Caco-2 (cell line): ENCODE data around the gene JPH2. TPM values are rescaled to one million over a fixed set of nuclear protein-coding genes. Genes with fewer than 3 reads are reported as not detected.
"Not testable (repeated sequence)": the region's sequence is repeated elsewhere in the genome, so short reads cannot be mapped to it uniquely, and the experiment has no call there.

Experiments used
- BruUV-seq: library from RNA; stranded (reverse); fragments of 400-500 nt; replicated peaks from 2 replicates; lab custom pipeline; 2021; lab: Mats Ljungman, UMichigan
- CTCF ChIA-PET: fragments of 300-600 bp; sonication (Branson Sonifier 250); formaldehyde crosslinking; loops from one replicate; lab custom pipeline; 2022; ENCODE audit warnings: antibody characterized with exemption; lab: Charles Lee
- POLR2A ChIA-PET: fragments of 300-600 bp; sonication (Branson Sonifier 250); formaldehyde crosslinking; loops from one replicate; lab custom pipeline; 2022; ENCODE audit warnings: antibody characterized with exemption; lab: Charles Lee
- DNase-seq, 2 experiments: peaks; one replicate each; pipeline versions ENCODE4 v3.0.0 to v3.0.0-alpha.2; 2020 to 2022
- H3K27me3 ChIP-seq: replicated peaks from 2 replicates; pipeline ENCODE4 v1.6.0; 2011; ENCODE audit warnings: low read length; ENCODE audit not compliant: control insufficient read depth, insufficient read depth
- H3K36me3 ChIP-seq: 2 replicates; pipeline ENCODE4 v1.5.1; 2011; ENCODE audit warnings: low read length; ENCODE audit not compliant: control insufficient read depth, insufficient read depth
- H3K4me1 ChIP-seq: fragments of 250-450 bp; sonication (Bioruptor Pico); 2 replicates; pipeline ENCODE4 v1.5.1; 2020; ENCODE audit warnings: mild to moderate bottlenecking
- H3K4me3 ChIP-seq: 2 replicates; pipeline ENCODE4 v1.5.1; 2011; ENCODE audit warnings: low read depth, mild to moderate bottlenecking, control low read depth, low read length
- H3K9me3 ChIP-seq: fragments of 250-450 bp; sonication (Bioruptor Pico); 2 replicates; pipeline ENCODE4 v1.5.1; 2020; ENCODE audit warnings: mild to moderate bottlenecking, moderate library complexity
- H3K27ac Mint-ChIP-seq: one replicate; pipeline ENCODE4 v1.8.0; 2022; ENCODE audit warnings: mixed read lengths; ENCODE audit not compliant: unreplicated experiment
- H3K27me3 Mint-ChIP-seq: one replicate; pipeline ENCODE4 v1.8.0; 2022; ENCODE audit warnings: mixed read lengths; ENCODE audit not compliant: insufficient read depth, unreplicated experiment
- H3K36me3 Mint-ChIP-seq: one replicate; pipeline ENCODE4 v1.8.0; 2022; ENCODE audit warnings: mild to moderate bottlenecking, mixed read lengths; ENCODE audit not compliant: insufficient read depth, unreplicated experiment
- H3K4me1 Mint-ChIP-seq: one replicate; pipeline ENCODE4 v1.8.0; 2022; ENCODE audit warnings: low read depth, mixed read lengths; ENCODE audit not compliant: unreplicated experiment
- H3K4me3 Mint-ChIP-seq: one replicate; pipeline ENCODE4 v1.8.0; 2022; ENCODE audit warnings: mild to moderate bottlenecking, moderate library complexity, mixed read lengths; ENCODE audit not compliant: unreplicated experiment
- H3K9me3 Mint-ChIP-seq: one replicate; pipeline ENCODE4 v1.8.0; 2022; ENCODE audit warnings: mixed read lengths; ENCODE audit not compliant: unreplicated experiment
- CTCF ChIP-seq, 2 experiments: fragments of 200-600 bp in 1 of 2; IDR thresholded peaks; 1 replicate in 1 of 2; 2 replicates in 1 of 2; pipeline versions ENCODE4 v1.5.1 to v1.8.0; 2011 to 2022; ENCODE audit warnings: antibody characterized with exemption in 1 of 2, control low read depth in 1 of 2, inconsistent platforms in 1 of 2, low read depth in 1 of 2, low read length in 1 of 2, mild to moderate bottlenecking in 1 of 2, moderate library complexity in 1 of 2; ENCODE audit not compliant: insufficient read depth in 1 of 2, severe bottlenecking in 1 of 2, unreplicated experiment in 1 of 2
- intact Hi-C: fragments of 100-400 bp; cut with micrococcal nuclease; formaldehyde crosslinking; loops from one replicate; pipeline ENCODE4 v1.10.0; 2022; ENCODE audit not compliant: unreplicated experiment
- total RNA-seq: library from RNA; stranded (reverse); gene quantifications from 2 replicates; pipeline ENCODE4 v1.2.3, GENCODE V29; 2022

JPH2 gene
- total RNA-seq, 1 experiment from 2014 or later, result 10.5 TPM

GRCh38 chr20:44195605-44196004 is 8.6 kb upstream of the JPH2 start:
- no peaks in the 10 kb centered on the region for H3K9me3 Mint-ChIP-seq
- H3K36me3 Mint-ChIP-seq, result peaks cover 66% of the 10 kb centered on the region
- no peaks in the 10 kb centered on the region for H3K27me3 Mint-ChIP-seq
- no peak overlapping the region for H3K4me3 ChIP-seq
- intact Hi-C loops, result no loop called here
- POLR2A ChIA-PET, result interaction anchor here (1.0 kb wide), 1 partner anchor 79 kb away, joined by 5 read pairs; no protein-coding TSS in a partner anchor
- TF ChIP-seq CTCF (IDR thresholded peaks at IDR 0.05; ENCODE audit: insufficient read depth in 1 of 2, low read depth in 1 of 2, low read length in 1 of 2, severe bottlenecking in 1 of 2, unreplicated experiment in 1 of 2), result no peak
- no peak overlapping the region for H3K4me3 Mint-ChIP-seq
- no peak overlapping the region for H3K27ac Mint-ChIP-seq
- peak in 1 of 2 experiments; percentile 6 for DNase-seq
- H3K4me1 Mint-ChIP-seq, result peaks cover 6% of the 10 kb centered on the region
- H3K9me3 ChIP-seq, result no peaks in the 10 kb centered on the region
- CTCF ChIA-PET, result interaction anchor here (0.8 to 1.8 kb wide), 5 partner anchors 13 to 275 kb away, joined by 3 to 21 read pairs (median 7); no protein-coding TSS in a partner anchor
- H3K27me3 ChIP-seq, result no peaks in the 10 kb centered on the region
- H3K4me1 ChIP-seq, result no peaks in the 10 kb centered on the region
- BruUV-seq, result no TSS peak
- peaks cover 9% of the 10 kb centered on the region for H3K36me3 ChIP-seq

GRCh38 chr20:44193801-44194200 is 6.8 kb upstream of the JPH2 start:
- DNase-seq, result no peak
- intact Hi-C loops, result no loop called here
- no peak overlapping the region for H3K27ac Mint-ChIP-seq
- TF ChIP-seq CTCF (IDR thresholded peaks at IDR 0.05; ENCODE audit: insufficient read depth in 1 of 2, low read depth in 1 of 2, low read length in 1 of 2, severe bottlenecking in 1 of 2, unreplicated experiment in 1 of 2), result no peak
- peaks cover 6% of the 10 kb centered on the region for H3K4me1 Mint-ChIP-seq
- H3K4me3 Mint-ChIP-seq, result no peak overlapping the region
- Histone ChIP-seq H3K4me3 (no peak overlapping the region), H3K4me1 (peaks cover 9% of the 10 kb centered on the region), H3K9me3 (no peaks in the 10 kb centered on the region), H3K36me3 (peaks cover 5% of the 10 kb centered on the region), H3K27me3 (no peaks in the 10 kb centered on the region)
- ChIA-PET POLR2A (no interaction called here), CTCF (no interaction called here)
- no TSS peak for BruUV-seq
- H3K9me3 Mint-ChIP-seq, result no peaks in the 10 kb centered on the region
- H3K36me3 Mint-ChIP-seq, result peaks cover 48% of the 10 kb centered on the region
- no peaks in the 10 kb centered on the region for H3K27me3 Mint-ChIP-seq

- not testable (repeated sequence) for BruUV-seq
Observed at GRCh38 chr20:44191640-44192039, 4.7 kb upstream of the JPH2 start.

More at GRCh38 chr20:44191640-44192039, 4.7 kb upstream of the JPH2 start:
- H3K9me3 ChIP-seq, H3K9me3 Mint-ChIP-seq, H3K4me3 Mint-ChIP-seq, H3K27ac Mint-ChIP-seq, H3K36me3 ChIP-seq, H3K4me3 ChIP-seq, H3K27me3 Mint-ChIP-seq, H3K27me3 ChIP-seq, POLR2A ChIA-PET: not testable (repeated sequence)
- Mint-ChIP-seq H3K4me1 (peaks cover 20% of the 10 kb centered on the region), H3K36me3 (peaks cover 28% of the 10 kb centered on the region)
- intact Hi-C loops, result loop anchor here (2.0 kb wide), 1 partner anchor 135 kb away; no protein-coding TSS in a partner anchor
- H3K4me1 ChIP-seq, result peaks cover 26% of the 10 kb centered on the region
- CTCF ChIA-PET, result interaction anchor here (6.0 kb wide), 1 partner anchor 77 kb away, joined by 439 read pairs; no protein-coding TSS in a partner anchor
- peak in 1 of 2 experiments; percentile 15 for DNase-seq
